ENCODE data around the gene AKAP8. TPM values are rescaled to one million over a fixed set of nuclear protein-coding genes. Genes with fewer than 3 reads are reported as not detected.
"Not testable (repeated sequence)": the region's sequence is repeated elsewhere in the genome, so short reads cannot be mapped to it uniquely, and the experiment has no call there.

The AKAP8 gene
- total RNA-seq, 4 donors from 2014 or later: 26.4 to 58.5 (median 55.9) TPM

- Histone ChIP-seq H3K27ac (no peak overlapping the region), H3K4me1 (no peaks in the 10 kb centered on the region), H3K9me3 (no peaks in the 10 kb centered on the region), H3K27me3 (no peaks in the 10 kb centered on the region), H3K36me3 (peaks cover 6 to 75% (median 39%) of the 10 kb centered on the region in 3 donors), H3K4me3 (no peak overlapping the region)
- TF ChIP-seq EP300 (IDR thresholded peaks at IDR 0.05): no peak
- TF ChIP-seq CTCF (IDR thresholded peaks at IDR 0.05): no peak
- TF ChIP-seq POLR2A (IDR thresholded peaks at IDR 0.05): no peak
- WGBS, 2 donors: 61 to 84% methylated on average over 4 of the region's 4 CpGs
- no peak for DNase-seq (ENCODE audit: low spot score in 2 of 2)
Observed at GRCh38 chr19:15353908-15354307, 25.7 kb downstream of the AKAP8 start.

GRCh38 chr19:15352535-15352934, 27.1 kb downstream of the AKAP8 start:
- WGBS, 2 donors: 88 to 89% methylated on average over 8 of the region's 8 CpGs
- H3K4me1 ChIP-seq; H3K27ac ChIP-seq; DNase-seq (ENCODE audit: low spot score in 2 of 2); H3K9me3 ChIP-seq; H3K27me3 ChIP-seq; H3K4me3 ChIP-seq: not testable (repeated sequence)
- peaks cover 0 to 64% (median 28%) of the 10 kb centered on the region in 3 donors for H3K36me3 ChIP-seq

GRCh38 chr19:15341328-15341727, 38.3 kb downstream of the AKAP8 start:
- H3K27me3 ChIP-seq; H3K4me1 ChIP-seq; DNase-seq (ENCODE audit: low spot score in 2 of 2); H3K9me3 ChIP-seq; H3K27ac ChIP-seq; H3K4me3 ChIP-seq: not testable (repeated sequence)
- 93 to 97% methylated on average over 11 of the region's 11 CpGs for WGBS, 2 donors
- peaks cover 0 to 36% (median 0%) of the 10 kb centered on the region in 3 donors for H3K36me3 ChIP-seq

- Histone ChIP-seq H3K27ac (no peak overlapping the region), H3K27me3 (no peaks in the 10 kb centered on the region), H3K9me3 (no peaks in the 10 kb centered on the region), H3K4me3 (no peak overlapping the region), H3K4me1 (peaks cover 0 to 7% (median 0%) of the 10 kb centered on the region in 4 donors), H3K36me3 (peaks cover 0 to 29% (median 0%) of the 10 kb centered on the region in 3 donors)
- TF ChIP-seq EP300 (IDR thresholded peaks at IDR 0.05): no peak
- no peak for TF ChIP-seq CTCF (IDR thresholded peaks at IDR 0.05)
- TF ChIP-seq POLR2A (IDR thresholded peaks at IDR 0.05): no peak
- no peak for DNase-seq (ENCODE audit: low spot score in 2 of 2)
- WGBS, 2 donors: 88 to 94% methylated on average over 4 of the region's 4 CpGs
Observed at GRCh38 chr19:15340086-15340485, 39.5 kb downstream of the AKAP8 start.

GRCh38 chr19:15337202-15337601, 42.4 kb downstream of the AKAP8 start:
- Histone ChIP-seq H3K36me3 (peaks cover 0 to 7% (median 0%) of the 10 kb centered on the region in 3 donors), H3K27me3 (no peaks in the 10 kb centered on the region), H3K9me3 (no peaks in the 10 kb centered on the region), H3K4me3 (no peak overlapping the region), H3K27ac (peak overlapping the region in 2 of 4 donors; percentile 5 to 43), H3K4me1 (peaks cover 0 to 21% (median 9%) of the 10 kb centered on the region in 4 donors)
- no peak for DNase-seq (ENCODE audit: low spot score in 2 of 2)
- TF ChIP-seq EP300 (IDR thresholded peaks at IDR 0.05): no peak
- no peak for TF ChIP-seq CTCF (IDR thresholded peaks at IDR 0.05)
- TF ChIP-seq POLR2A (IDR thresholded peaks at IDR 0.05): no peak
- WGBS, 2 donors: 51% methylated on average over 8 of the region's 8 CpGs

- not testable (repeated sequence) for H3K36me3 ChIP-seq; H3K27ac ChIP-seq; H3K9me3 ChIP-seq; DNase-seq (ENCODE audit: low spot score in 2 of 2); H3K4me3 ChIP-seq; H3K27me3 ChIP-seq
- peaks cover 0 to 21% (median 9%) of the 10 kb centered on the region in 4 donors for H3K4me1 ChIP-seq
- 74 to 82% methylated on average over 7 of the region's 7 CpGs for WGBS, 2 donors
Observed at GRCh38 chr19:15335992-15336391, 43.6 kb downstream of the AKAP8 start.

Data from tibial nerve (tissue), 4 donors.